Erythroblast (primary cell): ENCODE data around the gene TRIM26.

ENCODE experiments used
- DNase-seq, 2 experiments: peaks; one replicate each; lab custom pipeline; 2025; lab: John Stamatoyannopoulos, UW
- GATA1 ChIP-seq: IDR thresholded peaks from 2 replicates; pipeline ENCODE4 v1.6.1; 2011; ENCODE audit warnings: low read depth, mild to moderate bottlenecking, control low read depth, low read length, moderate library complexity
- POLR2A ChIP-seq: IDR thresholded peaks from 2 replicates; pipeline ENCODE4 v1.6.1; 2011; ENCODE audit warnings: mild to moderate bottlenecking, low read length

The TRIM26 gene

GRCh38 chr6:30219244-30219643 is 6.0 kb upstream of the TRIM26 start:
- DNase-seq, result peak; percentile 44 to 60

GRCh38 chr6:30216096-30216495 is 2.9 kb upstream of the TRIM26 start:
- TF ChIP-seq POLR2A (no peak), GATA1 (no peak)
- no peak for DNase-seq

More at GRCh38 chr6:30219244-30219643, 6.0 kb upstream of the TRIM26 start:
- TF ChIP-seq GATA1 (no peak), POLR2A (no peak)

- no peak for TF ChIP-seq POLR2A
- no peak for TF ChIP-seq GATA1
- no peak for DNase-seq
Measured at GRCh38 chr6:30214657-30214982, 1.4 kb upstream of the TRIM26 start.

GRCh38 chr6:30213957-30214656 is 901 bp upstream of the TRIM26 start:
- peak; percentile 79 for DNase-seq
- TF ChIP-seq GATA1 (no peak), POLR2A (no peak)

- DNase-seq, result no peak
- peak; percentile 66 for TF ChIP-seq POLR2A
- TF ChIP-seq GATA1, result no peak
Measured at GRCh38 chr6:30213667-30213956, 406 bp upstream of the TRIM26 start.

GRCh38 chr6:30211899-30212298 is 1.3 kb downstream of the TRIM26 start:
- TF ChIP-seq POLR2A (no peak), GATA1 (no peak)
- DNase-seq, result no peak

GRCh38 chr6:30211306-30211705 is 1.9 kb downstream of the TRIM26 start:
- no peak for TF ChIP-seq GATA1
- TF ChIP-seq POLR2A, result no peak
- no peak for DNase-seq

GRCh38 chr6:30207619-30208295 is 5.4 kb downstream of the TRIM26 start:
- no peak for TF ChIP-seq POLR2A
- no peak for TF ChIP-seq GATA1
- no peak for DNase-seq

GRCh38 chr6:30206799-30207618 is 6.2 kb downstream of the TRIM26 start:
- DNase-seq, result no peak
- TF ChIP-seq GATA1 (no peak), POLR2A (no peak)

GRCh38 chr6:30206152-30206551 is 7.1 kb downstream of the TRIM26 start:
- DNase-seq, result no peak
- TF ChIP-seq POLR2A (no peak), GATA1 (no peak)

GRCh38 chr6:30204116-30204515 is 9.1 kb downstream of the TRIM26 start:
- TF ChIP-seq GATA1 (no peak), POLR2A (no peak)
- no peak for DNase-seq

- TF ChIP-seq POLR2A, result no peak
- no peak for TF ChIP-seq GATA1
- no peak for DNase-seq
Measured at GRCh38 chr6:30202366-30202765, 10.8 kb downstream of the TRIM26 start.

GRCh38 chr6:30200551-30201281 is 12.5 kb downstream of the TRIM26 start:
- no peak for TF ChIP-seq POLR2A
- TF ChIP-seq GATA1, result no peak
- DNase-seq, result no peak
